ENCODE results near the gene FOXO3.
A peak's percentile ranks its signal among the peaks of the same experiment; 100 is the strongest.

FOXO3 gene

DNA sequence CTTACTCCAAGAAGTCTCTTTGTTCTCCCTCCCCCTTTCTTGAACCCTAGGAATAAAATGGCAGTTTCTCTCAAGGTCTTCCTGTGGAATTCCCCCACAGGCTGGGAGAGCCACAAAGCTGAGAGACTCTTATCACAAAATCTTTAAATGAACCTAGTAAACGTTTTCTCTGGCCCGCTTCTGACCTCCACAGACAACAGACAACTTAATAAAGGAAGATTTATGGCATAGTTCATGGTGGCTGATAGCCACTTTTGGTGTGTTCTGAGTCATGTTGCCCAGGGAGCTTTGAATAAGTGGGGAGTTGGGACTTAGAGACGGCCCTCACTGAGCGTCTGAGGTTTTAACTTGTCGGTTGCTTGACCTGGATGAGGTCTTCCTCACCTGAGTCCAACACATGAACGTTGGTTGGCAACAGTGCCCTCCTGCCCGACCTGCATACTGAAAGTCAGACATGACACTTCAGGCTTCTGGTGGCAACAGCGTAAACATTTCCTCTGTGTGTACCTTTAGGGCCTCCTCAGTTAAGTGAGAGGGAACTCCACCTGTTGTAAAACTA is 124.1 kb downstream of the FOXO3 start:
- DNase-seq (ENCODE audit: low read depth) = no peak
- no peak overlapping the region for H3K4me3 ChIP-seq (ENCODE audit: low read length)

DNA sequence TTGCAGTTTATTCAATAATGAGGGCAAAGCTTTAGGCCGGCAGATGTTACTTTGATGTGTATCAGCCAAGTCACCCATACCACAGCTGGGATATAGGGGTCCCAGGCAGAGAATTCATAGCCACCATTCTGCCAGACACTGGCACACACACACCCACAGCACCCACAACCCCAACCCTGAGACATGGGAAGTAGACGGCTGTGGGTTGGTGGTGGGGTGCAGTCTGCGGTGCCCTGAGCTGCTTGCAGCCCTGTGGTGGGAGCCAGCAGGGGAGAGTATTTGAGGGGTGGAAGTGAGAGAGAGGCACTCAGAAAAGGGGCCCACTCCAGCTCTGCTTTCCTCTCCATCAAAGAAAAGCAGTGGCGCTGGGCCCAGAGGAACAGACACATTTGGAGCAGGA is 125.3 kb downstream of the FOXO3 start:
- TF ChIP-seq, protein P1, sequence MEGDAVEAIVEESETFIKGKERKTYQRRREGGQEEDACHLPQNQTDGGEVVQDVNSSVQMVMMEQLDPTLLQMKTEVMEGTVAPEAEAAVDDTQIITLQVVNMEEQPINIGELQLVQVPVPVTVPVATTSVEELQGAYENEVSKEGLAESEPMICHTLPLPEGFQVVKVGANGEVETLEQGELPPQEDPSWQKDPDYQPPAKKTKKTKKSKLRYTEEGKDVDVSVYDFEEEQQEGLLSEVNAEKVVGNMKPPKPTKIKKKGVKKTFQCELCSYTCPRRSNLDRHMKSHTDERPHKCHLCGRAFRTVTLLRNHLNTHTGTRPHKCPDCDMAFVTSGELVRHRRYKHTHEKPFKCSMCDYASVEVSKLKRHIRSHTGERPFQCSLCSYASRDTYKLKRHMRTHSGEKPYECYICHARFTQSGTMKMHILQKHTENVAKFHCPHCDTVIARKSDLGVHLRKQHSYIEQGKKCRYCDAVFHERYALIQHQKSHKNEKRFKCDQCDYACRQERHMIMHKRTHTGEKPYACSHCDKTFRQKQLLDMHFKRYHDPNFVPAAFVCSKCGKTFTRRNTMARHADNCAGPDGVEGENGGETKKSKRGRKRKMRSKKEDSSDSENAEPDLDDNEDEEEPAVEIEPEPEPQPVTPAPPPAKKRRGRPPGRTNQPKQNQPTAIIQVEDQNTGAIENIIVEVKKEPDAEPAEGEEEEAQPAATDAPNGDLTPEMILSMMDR (IDR thresholded peaks at IDR 0.05; ENCODE audit: insufficient read depth, low read depth, low read length, missing control alignments) = no peak
- no peak for DNase-seq (ENCODE audit: low read depth)

More for the DNA sequence above, 124.1 kb downstream of the FOXO3 start:
- TF ChIP-seq, protein P1 (IDR thresholded peaks at IDR 0.05; ENCODE audit: insufficient read depth, low read depth, low read length, missing control alignments) = no peak

DNA sequence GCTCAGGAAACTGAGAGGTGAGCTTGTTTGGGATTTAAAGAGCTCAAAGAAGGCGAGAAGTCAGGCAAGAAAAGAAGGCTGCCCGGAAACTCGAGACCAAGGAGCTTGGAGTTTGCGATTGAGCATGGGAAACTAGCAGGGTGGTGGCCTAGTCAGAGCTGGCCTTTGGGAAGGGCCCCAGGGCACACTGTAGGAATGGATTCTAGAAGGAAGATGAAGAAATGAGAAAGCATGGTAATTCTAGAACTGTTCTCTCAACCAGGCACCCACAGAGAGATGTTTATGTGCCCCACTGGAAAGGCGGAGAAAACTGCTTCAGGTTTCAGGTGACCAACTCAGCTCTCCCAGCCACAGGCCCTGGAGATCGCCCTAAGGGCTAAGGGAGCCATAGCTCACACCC is 126.2 kb downstream of the FOXO3 start:
- no peak for DNase-seq (ENCODE audit: low read depth)

More for the DNA sequence above, 125.3 kb downstream of the FOXO3 start:
- H3K4me3 ChIP-seq (ENCODE audit: low read length) = no peak overlapping the region

DNA sequence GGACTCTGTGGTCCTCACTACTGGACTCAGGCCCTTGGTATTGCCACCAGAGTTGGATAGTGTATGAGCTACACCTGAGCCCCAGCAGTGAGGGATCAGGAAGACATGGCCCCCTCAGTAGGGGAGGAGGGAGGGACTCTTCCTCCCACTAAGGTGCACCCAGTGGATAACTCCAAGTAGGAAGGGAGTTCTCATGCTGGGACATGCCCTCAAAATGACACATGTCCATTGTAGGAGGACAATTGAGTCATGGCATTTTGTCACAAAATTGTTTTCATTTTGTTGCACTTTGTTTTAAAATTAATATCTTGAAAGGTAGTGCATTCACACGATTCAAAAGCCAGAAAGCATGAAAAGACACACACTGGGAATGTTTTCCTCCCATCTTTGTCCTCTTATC is 127.2 kb downstream of the FOXO3 start:
- DNase-seq (ENCODE audit: low read depth) = peak; percentile 67
- TF ChIP-seq, protein P1 (IDR thresholded peaks at IDR 0.05; ENCODE audit: insufficient read depth, low read depth, low read length, missing control alignments) = no peak
- no peak overlapping the region for H3K4me3 ChIP-seq (ENCODE audit: low read length)

More for the DNA sequence above, 126.2 kb downstream of the FOXO3 start:
- TF ChIP-seq, protein P1 (IDR thresholded peaks at IDR 0.05; ENCODE audit: insufficient read depth, low read depth, low read length, missing control alignments) = no peak
- H3K4me3 ChIP-seq (ENCODE audit: low read length) = no peak overlapping the region

DNA sequence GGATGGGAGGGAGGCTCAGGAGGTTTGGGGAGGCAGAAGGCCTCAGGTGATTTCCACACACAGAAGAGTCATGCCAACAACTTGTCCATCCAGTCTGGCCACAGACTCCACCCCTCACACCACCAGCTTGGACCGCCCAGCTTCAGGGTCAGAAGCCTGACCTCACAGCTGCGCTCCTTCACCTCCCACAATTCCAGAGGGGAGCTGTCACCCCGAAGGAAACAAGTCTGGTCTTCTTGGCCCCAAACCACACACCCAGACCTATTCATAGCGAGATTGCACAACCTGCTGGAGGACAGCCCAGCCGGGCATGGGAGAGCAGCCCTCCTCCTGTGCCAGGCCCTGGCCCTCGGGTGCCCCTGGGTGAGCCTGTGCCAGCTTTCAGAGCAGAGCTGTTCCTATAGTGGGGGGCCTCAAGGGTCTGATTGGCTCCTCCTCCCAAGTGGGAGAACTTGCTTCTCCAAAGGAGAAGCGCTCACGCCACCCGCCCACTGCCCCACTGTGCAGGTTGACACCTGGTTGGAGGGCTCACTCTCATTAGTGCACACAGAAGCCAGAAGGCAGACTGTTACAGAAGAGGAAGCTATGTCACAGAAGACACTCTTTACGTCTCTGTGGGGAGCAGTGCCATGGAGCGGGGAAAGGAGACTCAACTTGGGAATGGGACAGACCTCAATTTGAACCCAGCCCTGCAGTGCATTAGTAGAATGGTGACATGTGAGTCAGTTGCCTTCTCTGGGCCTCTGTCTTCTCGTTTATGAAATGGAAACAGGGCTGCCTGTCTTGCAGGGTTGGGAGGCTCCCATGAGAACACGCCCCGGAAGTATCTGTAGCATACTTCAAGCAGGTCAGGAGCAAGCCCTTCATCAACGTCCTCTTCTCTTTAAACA is 128.8 kb downstream of the FOXO3 start:
- peak; percentile 98 for DNase-seq (ENCODE audit: low read depth)
- H3K4me3 ChIP-seq (ENCODE audit: low read length) = no peak overlapping the region

DNA sequence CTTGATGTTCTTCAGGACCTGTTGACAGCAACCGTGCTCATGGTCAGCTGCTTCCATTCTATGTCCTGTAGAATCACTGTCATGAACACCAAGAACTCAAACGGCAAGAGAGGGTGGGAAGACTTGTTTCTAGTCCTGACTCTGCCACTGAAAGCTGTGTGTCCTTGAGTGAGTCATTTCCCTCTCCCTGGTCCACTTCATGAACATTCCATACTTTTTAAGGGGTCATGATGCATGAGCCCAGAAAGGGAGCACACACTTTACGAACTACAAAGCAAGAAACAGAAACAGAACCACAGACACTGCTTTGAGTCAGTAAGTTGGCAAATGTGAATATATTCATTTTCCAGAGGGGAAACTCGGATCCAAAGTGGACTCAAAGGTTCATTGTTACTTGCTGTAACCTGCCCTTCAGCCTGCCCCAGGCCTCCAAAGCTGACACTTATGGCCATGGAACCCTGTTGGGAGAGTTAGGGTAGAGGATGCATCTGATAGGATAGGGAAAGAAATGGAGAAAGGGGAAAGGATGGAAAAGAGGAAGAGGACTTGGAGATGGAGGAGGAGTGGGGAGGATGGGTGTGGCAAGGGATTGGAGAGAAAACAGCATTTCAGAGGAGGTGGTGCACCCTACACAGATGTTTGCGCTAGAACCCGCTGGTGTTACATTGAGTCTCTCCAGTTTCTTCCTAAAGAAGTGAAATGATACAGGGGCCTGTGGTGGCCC is 129.8 kb downstream of the FOXO3 start:
- TF ChIP-seq, protein P1 (IDR thresholded peaks at IDR 0.05; ENCODE audit: insufficient read depth, low read depth, low read length, missing control alignments) = no peak
- DNase-seq (ENCODE audit: low read depth) = peak; percentile 54
- H3K4me3 ChIP-seq (ENCODE audit: low read length) = no peak overlapping the region

More for the DNA sequence above, 128.8 kb downstream of the FOXO3 start:
- TF ChIP-seq, protein P1 (IDR thresholded peaks at IDR 0.05; ENCODE audit: insufficient read depth, low read depth, low read length, missing control alignments) = no peak
